Measurements from ENCODE around the gene TSPEAR.

TSPEAR gene

DNA sequence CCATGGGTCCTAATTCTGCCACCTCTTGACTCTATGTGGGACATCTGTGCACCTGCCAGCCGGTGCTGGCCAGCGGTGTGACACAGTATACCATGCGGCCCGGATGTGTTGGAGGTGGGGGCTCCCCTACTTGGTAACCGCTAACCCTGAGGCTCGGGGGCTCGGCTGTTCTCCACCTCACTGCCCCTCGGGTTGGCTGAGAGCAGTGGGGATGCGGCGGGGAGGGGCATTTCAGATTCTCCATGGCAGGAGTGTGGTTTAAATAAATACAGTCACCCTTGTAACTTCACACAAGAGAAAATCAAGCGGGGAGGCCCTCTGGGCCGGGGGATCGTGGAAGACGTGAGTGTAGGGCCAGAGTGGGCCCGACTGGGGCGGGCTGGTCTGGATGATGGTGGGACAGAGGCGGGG is 182.4 kb downstream of the TSPEAR start:
- Histone ChIP-seq H3K9me3 (ENCODE audit: control insufficient read depth, low read length) (no peaks in the 10 kb centered on the region), H3K27me3 (ENCODE audit: control insufficient read depth, insufficient read depth, low read length, poor library complexity, severe bottlenecking) (no peaks in the 10 kb centered on the region), H3K27ac (ENCODE audit: insufficient read depth, low read depth, low read length, poor library complexity, severe bottlenecking) (no peak overlapping the region), H3K36me3 (ENCODE audit: control insufficient read depth, insufficient read depth, low read length) (no peaks in the 10 kb centered on the region), H3K4me1 (ENCODE audit: control insufficient read depth, insufficient read depth, low read length) (no peaks in the 10 kb centered on the region), H3K4me3 (ENCODE audit: insufficient read depth, low read depth, low read length) (no peak overlapping the region)
- 94 to 95% methylated on average over 15 to 17 of the region's 17 CpGs for WGBS, 2 experiments

DNA sequence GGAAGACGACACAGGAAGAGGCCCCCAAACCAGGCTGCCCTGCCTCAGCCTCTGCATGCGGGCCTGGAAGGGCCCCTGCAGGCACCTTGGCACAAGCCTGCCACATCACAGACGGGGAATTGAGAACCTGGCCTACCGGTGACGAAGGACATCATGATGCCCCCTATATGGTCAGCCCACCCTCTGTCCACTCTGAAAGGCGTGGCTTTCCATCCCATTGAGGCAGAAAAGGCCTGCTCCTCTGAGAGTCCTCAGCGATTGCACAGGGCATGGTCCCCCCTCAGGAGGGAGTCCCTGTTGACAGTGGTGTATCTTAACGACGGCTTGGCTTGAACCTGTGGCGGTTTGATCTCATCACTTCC is 182.8 kb downstream of the TSPEAR start:
- no peaks in the 10 kb centered on the region for H3K4me1 ChIP-seq (ENCODE audit: control insufficient read depth, insufficient read depth, low read length)
- no peaks in the 10 kb centered on the region for H3K27me3 ChIP-seq (ENCODE audit: control insufficient read depth, insufficient read depth, low read length, poor library complexity, severe bottlenecking)
- H3K9me3 ChIP-seq (ENCODE audit: control insufficient read depth, low read length), result no peaks in the 10 kb centered on the region
- WGBS, 2 experiments, result 92 to 93% methylated on average over 10 of the region's 10 CpGs
- H3K27ac ChIP-seq (ENCODE audit: insufficient read depth, low read depth, low read length, poor library complexity, severe bottlenecking), result no peak overlapping the region
- H3K4me3 ChIP-seq (ENCODE audit: insufficient read depth, low read depth, low read length), result no peak overlapping the region
- H3K36me3 ChIP-seq (ENCODE audit: control insufficient read depth, insufficient read depth, low read length), result no peaks in the 10 kb centered on the region

DNA sequence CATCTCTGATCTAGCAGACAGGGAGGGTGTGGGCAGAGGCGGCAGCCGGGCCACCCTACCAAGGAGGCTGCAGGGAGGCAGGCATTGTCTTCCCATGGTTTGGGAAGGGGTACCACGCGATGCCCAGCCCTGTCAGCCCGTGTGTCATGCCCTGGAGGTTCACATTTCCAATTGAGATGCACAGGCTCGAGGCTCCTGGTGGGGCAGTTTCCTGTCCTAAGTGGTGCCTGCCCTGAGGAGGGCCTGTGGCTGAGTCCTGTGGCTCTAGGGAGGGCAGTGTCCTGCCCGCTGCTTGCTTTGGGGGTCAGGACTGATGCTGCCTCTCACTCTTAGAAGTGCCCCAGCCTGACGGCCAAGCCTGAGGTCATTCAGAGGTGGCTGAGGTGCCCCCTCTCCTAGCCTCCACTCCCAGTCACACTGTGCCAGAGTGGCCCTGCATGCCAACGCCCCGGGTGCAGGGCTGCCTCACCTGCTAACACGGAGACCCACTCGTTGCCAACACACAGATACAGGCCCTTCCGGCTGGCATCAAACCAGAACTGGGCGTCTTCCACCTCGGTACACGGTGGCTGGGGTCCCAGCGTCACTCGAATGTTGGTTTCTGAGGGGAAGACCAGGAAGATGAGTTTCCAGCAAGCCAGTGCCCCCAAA is 183.3 kb downstream of the TSPEAR start:
- Histone ChIP-seq H3K36me3 (ENCODE audit: control insufficient read depth, insufficient read depth, low read length) (no peaks in the 10 kb centered on the region), H3K9me3 (ENCODE audit: control insufficient read depth, low read length) (no peaks in the 10 kb centered on the region), H3K27me3 (ENCODE audit: control insufficient read depth, insufficient read depth, low read length, poor library complexity, severe bottlenecking) (no peaks in the 10 kb centered on the region), H3K4me1 (ENCODE audit: control insufficient read depth, insufficient read depth, low read length) (no peaks in the 10 kb centered on the region), H3K4me3 (ENCODE audit: insufficient read depth, low read depth, low read length) (no peak overlapping the region), H3K27ac (ENCODE audit: insufficient read depth, low read depth, low read length, poor library complexity, severe bottlenecking) (no peak overlapping the region)
- 93% methylated on average over 18 of the region's 18 CpGs for WGBS, 2 experiments

DNA sequence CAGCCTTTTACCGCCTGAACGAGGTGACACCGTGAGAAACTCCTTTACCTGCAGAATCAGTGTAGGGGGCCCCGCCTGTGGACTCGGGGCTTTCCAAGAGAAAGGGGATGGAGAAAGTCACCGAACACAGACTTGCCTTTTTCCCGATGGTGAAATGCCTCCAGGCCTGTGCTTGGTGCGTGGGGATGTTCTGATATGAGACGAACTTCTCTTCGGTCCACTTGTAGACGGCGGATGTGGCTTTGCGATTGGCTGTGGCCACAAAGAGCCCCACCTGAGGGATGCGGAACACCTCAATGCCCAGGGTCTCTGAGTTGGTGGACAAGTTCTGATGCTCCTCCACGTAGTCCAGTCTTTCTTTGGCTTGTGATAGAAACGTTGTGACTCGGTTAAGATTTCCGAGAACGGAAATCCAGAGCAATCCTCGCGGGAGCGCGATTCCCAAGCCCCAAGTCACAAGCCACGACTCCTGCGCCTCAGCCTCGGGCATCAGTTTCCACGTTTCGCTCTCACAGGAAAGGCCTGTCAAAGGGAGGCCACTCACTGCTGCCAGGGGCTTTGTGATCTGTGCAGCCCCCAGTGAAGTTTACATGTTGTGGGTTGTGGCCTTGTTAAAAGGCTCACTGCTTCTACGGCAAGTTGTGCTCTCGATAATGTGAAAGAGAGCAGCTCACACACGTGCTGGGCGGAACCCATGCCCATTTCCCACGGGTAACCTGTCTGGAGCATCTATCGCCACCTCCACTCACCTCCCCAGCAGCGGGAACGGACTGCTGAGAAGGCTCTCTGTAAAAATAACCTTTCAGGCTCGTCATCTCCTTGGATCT is 184.0 kb downstream of the TSPEAR start:
- Histone ChIP-seq H3K36me3 (ENCODE audit: control insufficient read depth, insufficient read depth, low read length) (no peaks in the 10 kb centered on the region), H3K9me3 (ENCODE audit: control insufficient read depth, low read length) (no peaks in the 10 kb centered on the region), H3K27me3 (ENCODE audit: control insufficient read depth, insufficient read depth, low read length, poor library complexity, severe bottlenecking) (no peaks in the 10 kb centered on the region), H3K4me3 (ENCODE audit: insufficient read depth, low read depth, low read length) (no peak overlapping the region), H3K4me1 (ENCODE audit: control insufficient read depth, insufficient read depth, low read length) (no peaks in the 10 kb centered on the region), H3K27ac (ENCODE audit: insufficient read depth, low read depth, low read length, poor library complexity, severe bottlenecking) (no peak overlapping the region)
- 94 to 95% methylated on average over 37 of the region's 37 CpGs for WGBS, 2 experiments

DNA sequence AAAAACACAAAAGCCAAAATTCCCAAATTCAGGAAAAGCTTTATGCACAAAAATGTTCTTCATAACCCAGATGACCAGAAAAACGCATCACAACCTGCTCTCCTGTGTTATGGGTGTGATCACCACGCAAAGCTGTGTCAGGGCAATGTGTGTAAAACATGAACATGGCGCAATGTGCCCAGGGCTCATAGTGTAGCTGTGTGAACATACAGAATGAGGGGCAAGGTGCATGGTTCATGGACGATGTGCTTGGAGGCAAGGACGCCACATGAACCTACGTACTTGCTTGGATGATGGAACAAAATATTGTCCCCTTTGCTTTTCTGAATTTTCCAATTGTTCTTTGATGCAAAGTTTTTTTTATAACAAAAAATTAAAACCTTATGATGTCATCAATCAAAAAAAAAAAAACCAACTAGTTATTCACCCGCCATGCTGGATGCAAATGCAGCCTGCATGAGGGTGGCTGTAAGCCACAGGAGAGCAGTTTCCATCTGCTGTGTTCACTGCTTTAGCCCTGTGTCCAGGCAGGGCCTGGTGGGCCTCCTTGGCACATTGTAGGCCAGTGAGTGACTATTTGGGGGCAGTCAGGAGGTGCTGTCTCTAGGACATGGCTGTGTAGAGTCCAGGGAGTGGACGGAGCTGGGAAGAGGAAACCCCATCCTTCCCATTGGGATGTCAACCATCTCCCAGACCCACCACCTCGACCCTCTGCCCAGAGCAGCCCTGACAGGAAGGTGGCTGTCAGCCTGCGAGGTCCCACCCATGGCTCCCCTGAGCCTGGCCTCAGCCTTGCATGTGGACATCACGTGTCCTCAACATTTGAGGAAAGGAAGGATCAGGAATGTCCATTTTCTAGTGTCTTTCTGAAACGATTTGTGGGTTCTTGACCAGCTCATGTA is 185.0 kb downstream of the TSPEAR start:
- no peak overlapping the region for H3K4me3 ChIP-seq (ENCODE audit: insufficient read depth, low read depth, low read length)
- 91 to 93% methylated on average over 12 of the region's 12 CpGs for WGBS, 2 experiments
- no peaks in the 10 kb centered on the region for H3K4me1 ChIP-seq (ENCODE audit: control insufficient read depth, insufficient read depth, low read length)
- H3K27me3 ChIP-seq (ENCODE audit: control insufficient read depth, insufficient read depth, low read length, poor library complexity, severe bottlenecking), result no peaks in the 10 kb centered on the region
- no peaks in the 10 kb centered on the region for H3K36me3 ChIP-seq (ENCODE audit: control insufficient read depth, insufficient read depth, low read length)
- no peak overlapping the region for H3K27ac ChIP-seq (ENCODE audit: insufficient read depth, low read depth, low read length, poor library complexity, severe bottlenecking)
- no peaks in the 10 kb centered on the region for H3K9me3 ChIP-seq (ENCODE audit: control insufficient read depth, low read length)

DNA sequence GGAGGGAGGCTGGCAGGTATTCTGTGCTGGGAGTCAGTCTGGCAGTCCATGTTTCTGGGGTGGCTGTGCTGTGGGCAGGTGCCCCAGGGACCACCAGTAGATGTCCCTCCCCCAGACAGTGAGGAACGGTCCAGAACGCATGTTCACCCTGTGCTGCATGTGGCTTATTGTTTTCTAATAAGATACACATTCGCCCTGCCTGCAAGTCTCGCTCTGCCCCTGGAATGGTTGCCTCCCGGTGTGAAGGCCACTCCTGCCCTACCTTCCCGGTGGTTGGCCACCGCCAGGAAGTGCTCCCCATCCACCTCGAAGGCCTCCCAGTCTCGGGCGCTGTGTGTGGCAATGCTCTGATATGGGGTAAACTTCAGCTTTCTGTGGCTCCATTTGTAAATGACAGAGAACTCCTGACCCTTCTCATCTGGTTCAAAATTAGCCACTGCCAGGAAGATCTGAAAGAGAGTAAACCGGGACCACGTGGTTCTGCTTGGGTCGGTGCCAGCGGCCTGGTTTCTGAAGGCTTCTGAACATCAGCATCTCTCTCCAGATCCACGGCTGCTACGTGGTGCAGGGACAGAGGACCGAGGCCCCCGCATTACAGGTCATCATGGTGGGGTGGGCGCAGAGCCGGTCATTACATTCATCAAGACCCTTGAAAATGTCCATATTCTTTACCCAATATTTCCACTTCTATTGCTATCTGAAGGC is 185.8 kb downstream of the TSPEAR start:
- H3K27me3 ChIP-seq (ENCODE audit: control insufficient read depth, insufficient read depth, low read length, poor library complexity, severe bottlenecking), result no peaks in the 10 kb centered on the region
- H3K4me1 ChIP-seq (ENCODE audit: control insufficient read depth, insufficient read depth, low read length), result no peaks in the 10 kb centered on the region
- H3K36me3 ChIP-seq (ENCODE audit: control insufficient read depth, insufficient read depth, low read length), result no peaks in the 10 kb centered on the region
- WGBS, 2 experiments, result 93 to 95% methylated on average over 20 of the region's 20 CpGs
- no peak overlapping the region for H3K27ac ChIP-seq (ENCODE audit: insufficient read depth, low read depth, low read length, poor library complexity, severe bottlenecking)
- no peak overlapping the region for H3K4me3 ChIP-seq (ENCODE audit: insufficient read depth, low read depth, low read length)
- H3K9me3 ChIP-seq (ENCODE audit: control insufficient read depth, low read length), result no peaks in the 10 kb centered on the region

DNA sequence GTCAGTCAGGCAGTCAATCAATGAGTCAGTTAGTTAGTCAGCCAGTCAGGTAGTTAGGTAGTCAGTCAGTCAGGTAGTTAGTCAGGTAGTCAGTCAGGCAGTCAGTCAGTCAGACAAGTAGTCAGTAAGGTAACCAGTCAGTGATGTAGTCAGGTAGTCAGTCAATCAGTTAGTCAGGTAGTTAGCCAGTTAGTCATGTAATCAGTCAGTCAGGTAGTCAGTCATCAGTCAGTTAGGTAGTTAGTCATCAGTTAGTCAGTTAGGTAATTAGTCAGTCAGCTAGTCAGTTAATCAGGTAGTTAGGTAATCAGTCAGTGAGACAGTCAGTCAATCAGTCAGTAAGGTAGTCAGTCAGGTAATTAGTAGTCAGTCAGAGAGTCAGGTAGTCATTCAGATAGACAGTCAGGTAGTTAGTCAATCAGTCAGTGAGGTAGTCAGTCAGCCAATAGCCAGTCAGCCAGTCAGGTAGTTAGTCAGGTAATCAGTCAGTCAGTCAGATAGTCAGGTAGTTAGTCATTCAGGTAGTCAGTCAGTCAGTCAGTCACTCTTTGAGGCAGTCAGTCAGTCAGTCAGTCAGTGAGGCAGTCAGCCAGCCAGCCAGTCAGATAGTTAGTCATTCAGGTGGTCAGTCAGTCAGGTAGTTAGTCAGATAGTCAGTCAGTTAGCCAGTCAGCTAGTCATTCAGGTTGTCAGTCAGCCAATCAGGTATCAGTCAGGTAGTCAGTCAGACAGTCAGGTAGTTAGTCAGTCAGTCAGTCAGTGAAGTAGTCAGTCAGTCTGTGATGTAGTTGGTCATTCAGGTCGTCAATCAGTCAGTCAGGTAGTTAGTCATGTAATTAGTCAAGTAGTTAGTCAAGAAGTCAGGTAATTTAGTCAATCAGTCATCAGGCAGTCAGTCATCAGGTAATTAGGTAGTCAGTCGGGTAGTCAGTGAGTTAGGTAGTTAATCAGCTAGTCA is 186.7 kb downstream of the TSPEAR start:
- Histone ChIP-seq H3K27ac (ENCODE audit: insufficient read depth, low read depth, low read length, poor library complexity, severe bottlenecking) (no peak overlapping the region), H3K9me3 (ENCODE audit: control insufficient read depth, low read length) (no peaks in the 10 kb centered on the region), H3K4me3 (ENCODE audit: insufficient read depth, low read depth, low read length) (no peak overlapping the region), H3K36me3 (ENCODE audit: control insufficient read depth, insufficient read depth, low read length) (no peaks in the 10 kb centered on the region), H3K4me1 (ENCODE audit: control insufficient read depth, insufficient read depth, low read length) (no peaks in the 10 kb centered on the region), H3K27me3 (ENCODE audit: control insufficient read depth, insufficient read depth, low read length, poor library complexity, severe bottlenecking) (no peaks in the 10 kb centered on the region)
- WGBS, 2 experiments, result 85 to 87% methylated on average over 2 of the region's 2 CpGs

DNA sequence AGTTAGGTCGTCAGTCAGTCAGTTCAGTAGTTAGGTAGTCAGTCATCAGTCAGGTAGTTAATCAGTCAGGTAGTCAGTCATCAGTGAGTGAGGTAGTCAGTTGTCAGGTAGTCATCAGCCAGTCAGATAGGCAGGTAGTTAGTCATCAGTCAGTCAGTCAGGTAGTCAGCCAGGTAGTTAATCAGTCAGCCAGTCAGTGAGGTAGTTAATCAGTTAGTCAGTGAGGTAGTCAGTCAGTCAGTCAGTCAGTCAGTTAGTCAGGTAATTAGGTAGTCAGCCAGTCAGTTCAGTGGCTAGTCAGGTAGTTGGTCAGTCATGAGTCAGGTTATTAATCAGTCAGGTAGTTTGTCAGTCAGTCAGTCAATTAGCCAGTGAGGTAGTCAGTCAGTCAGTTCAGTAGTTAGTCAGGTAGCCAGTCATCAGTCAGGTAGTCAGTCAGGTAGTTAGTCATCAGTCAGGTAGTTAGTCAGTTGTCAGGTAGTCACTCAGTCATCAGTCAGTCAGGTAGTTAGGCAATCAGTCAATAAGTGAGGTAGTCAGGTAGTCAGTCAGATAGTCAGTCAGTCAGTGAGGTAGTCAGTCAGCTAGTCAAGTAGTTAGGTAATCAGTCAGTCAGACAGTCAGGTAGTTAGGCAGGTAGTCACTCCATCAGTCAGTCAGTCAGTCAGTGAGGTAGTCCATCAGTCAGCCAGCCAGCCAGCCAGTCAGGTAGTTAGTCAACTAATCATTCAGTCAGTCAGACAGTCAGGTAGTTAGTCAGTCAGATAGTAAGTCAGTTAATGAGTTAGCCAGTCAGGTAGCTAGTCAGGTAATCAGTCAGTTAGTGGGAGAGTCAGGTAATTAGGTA is 187.6 kb downstream of the TSPEAR start:
- Histone ChIP-seq H3K27ac (ENCODE audit: insufficient read depth, low read depth, low read length, poor library complexity, severe bottlenecking) (no peak overlapping the region), H3K27me3 (ENCODE audit: control insufficient read depth, insufficient read depth, low read length, poor library complexity, severe bottlenecking) (no peaks in the 10 kb centered on the region), H3K36me3 (ENCODE audit: control insufficient read depth, insufficient read depth, low read length) (no peaks in the 10 kb centered on the region), H3K4me3 (ENCODE audit: insufficient read depth, low read depth, low read length) (no peak overlapping the region), H3K9me3 (ENCODE audit: control insufficient read depth, low read length) (no peaks in the 10 kb centered on the region), H3K4me1 (ENCODE audit: control insufficient read depth, insufficient read depth, low read length) (no peaks in the 10 kb centered on the region)
- WGBS, 2 experiments, result 81 to 89% methylated on average over 1 of the region's 1 CpG

All from ectodermal cell (in vitro differentiated cells).